NB4 (cell line): ENCODE results near the gene LRRTM4.
"Not testable (repeated sequence)": the region's sequence is repeated elsewhere in the genome, so short reads cannot be mapped to it uniquely, and the experiment has no call there.

Experiments
- DNase-seq: peaks from one replicate; pipeline ENCODE4 v3.0.0; 2010; ENCODE audit warnings: low read depth
- H3K4me3 ChIP-seq: one replicate; pipeline ENCODE4 v1.5.1; 2011; ENCODE audit warnings: mild to moderate bottlenecking, low read depth, low read length, moderate library complexity
- CTCF ChIP-seq: IDR thresholded peaks from one replicate; pipeline ENCODE4 v1.5.1; 2012; ENCODE audit warnings: low read depth, low read length
- MAX ChIP-seq: IDR thresholded peaks from 2 replicates; pipeline ENCODE4 v1.6.1; 2011; ENCODE audit warnings: low read depth, low read length
- MYC ChIP-seq: IDR thresholded peaks from 2 replicates; pipeline ENCODE4 v1.6.1; 2011; ENCODE audit warnings: low read depth, low read length
- POLR2A ChIP-seq: IDR thresholded peaks from 2 replicates; pipeline ENCODE4 v1.6.1; 2011; ENCODE audit warnings: mild to moderate bottlenecking; ENCODE audit not compliant: insufficient read length; ENCODE audit errors: extremely low read depth

The LRRTM4 gene

GRCh38 chr2:77108915-77109314 is 413.3 kb downstream of the LRRTM4 start:
- H3K4me3 ChIP-seq, result no peak overlapping the region
- DNase-seq, result no peak
- TF ChIP-seq POLR2A (no peak), MAX (no peak), MYC (no peak), CTCF (no peak)

GRCh38 chr2:77105008-77105407 is 417.2 kb downstream of the LRRTM4 start:
- TF ChIP-seq MYC (no peak), MAX (no peak), CTCF (no peak), POLR2A (no peak)
- H3K4me3 ChIP-seq, result no peak overlapping the region
- no peak for DNase-seq

GRCh38 chr2:77104554-77104953 is 417.6 kb downstream of the LRRTM4 start:
- no peak for DNase-seq
- TF ChIP-seq POLR2A (no peak), CTCF (no peak), MAX (no peak), MYC (no peak)

GRCh38 chr2:77102927-77103326 is 419.2 kb downstream of the LRRTM4 start:
- no peak for TF ChIP-seq CTCF
- no peak for TF ChIP-seq MAX
- no peak for TF ChIP-seq MYC
- TF ChIP-seq POLR2A, result no peak
- DNase-seq, result no peak
- no peak overlapping the region for H3K4me3 ChIP-seq

More at GRCh38 chr2:77104554-77104953, 417.6 kb downstream of the LRRTM4 start:
- H3K4me3 ChIP-seq, result no peak overlapping the region

GRCh38 chr2:77101796-77102452 is 420.3 kb downstream of the LRRTM4 start:
- no peak for DNase-seq
- no peak overlapping the region for H3K4me3 ChIP-seq
- TF ChIP-seq POLR2A (no peak), CTCF (no peak), MYC (no peak), MAX (no peak)

GRCh38 chr2:77099961-77100360 is 422.2 kb downstream of the LRRTM4 start:
- no peak overlapping the region for H3K4me3 ChIP-seq
- DNase-seq, result no peak
- TF ChIP-seq POLR2A, result no peak
- no peak for TF ChIP-seq MAX
- no peak for TF ChIP-seq MYC
- TF ChIP-seq CTCF, result no peak

- not testable (repeated sequence) for DNase-seq, H3K4me3 ChIP-seq
Measured at GRCh38 chr2:77095525-77095924, 426.7 kb downstream of the LRRTM4 start.
